ENCODE results near the gene DSP.

Gene DSP

DNA sequence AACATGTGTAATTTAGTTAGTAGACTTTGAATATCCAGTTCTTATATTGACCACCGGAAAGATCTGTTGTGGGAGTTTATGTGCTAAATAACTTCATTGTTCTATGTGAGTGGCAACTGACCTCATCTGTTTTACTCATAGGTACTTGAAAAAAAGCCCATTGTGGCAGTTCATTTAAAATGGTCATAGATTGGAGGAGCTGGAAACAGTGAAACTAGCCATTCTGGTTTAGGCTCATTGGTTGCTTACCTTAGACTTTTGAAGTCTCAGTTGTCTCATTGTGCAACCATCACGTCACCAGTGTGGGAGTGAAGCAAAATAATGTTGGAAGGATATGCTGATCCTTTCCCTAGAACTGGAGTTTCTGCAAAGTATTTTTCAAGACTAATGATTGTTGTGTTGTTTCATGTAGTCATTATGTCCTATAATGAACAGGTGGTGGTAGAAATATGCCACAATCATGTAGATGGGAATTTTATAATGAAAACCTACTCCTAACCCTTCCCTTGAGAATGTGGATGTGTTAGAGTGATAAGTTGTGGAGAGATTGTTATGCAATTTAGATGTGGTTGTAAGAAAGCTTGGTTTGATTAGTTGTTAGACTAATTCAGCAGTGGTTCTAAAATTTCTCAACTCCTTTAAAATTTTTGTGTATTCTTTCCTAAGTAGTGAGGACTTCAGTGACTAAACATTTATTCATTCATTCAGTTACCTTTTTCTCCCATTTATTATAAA lies 18.3 kb downstream of the DSP start:
- DNase-seq (ENCODE audit: low spot score), result no peak

DNA sequence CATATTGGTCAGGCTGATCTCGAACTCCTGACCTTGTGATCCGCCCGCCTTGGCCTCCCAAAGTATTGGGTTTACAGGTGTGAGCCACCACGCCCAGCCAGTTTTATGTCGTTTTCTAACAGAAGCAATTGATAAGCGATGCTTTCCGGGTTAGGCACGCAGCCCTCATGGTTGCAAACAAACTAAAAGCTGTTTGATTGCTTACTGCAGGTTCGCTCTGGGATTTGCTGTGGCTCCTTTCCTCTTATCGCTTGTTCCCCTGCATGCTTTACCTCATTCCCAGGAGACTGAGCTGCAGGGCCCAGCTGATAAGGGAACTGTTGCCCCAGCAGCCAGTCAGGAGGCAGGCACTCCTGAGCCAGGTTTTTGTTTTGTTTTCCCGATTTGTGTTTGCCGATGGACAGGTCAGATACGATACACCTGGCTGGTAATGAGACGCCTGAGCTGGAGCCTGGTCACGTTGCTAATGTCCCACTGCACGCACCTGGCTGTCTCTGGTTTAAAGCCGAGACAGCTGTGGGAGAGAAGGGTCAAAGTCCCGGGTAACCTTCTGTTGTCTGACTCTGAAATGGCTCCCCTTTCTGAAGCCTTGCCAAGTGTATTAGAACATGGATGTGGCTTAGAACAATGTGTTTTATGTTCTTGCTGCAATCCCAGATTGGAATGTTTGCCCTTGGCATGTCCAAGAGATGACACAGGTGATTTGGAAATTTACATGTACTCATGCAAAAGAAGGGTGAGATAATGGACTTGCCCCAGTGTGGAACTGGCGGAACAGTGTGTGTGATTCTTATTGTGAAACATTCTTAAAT lies 19.9 kb downstream of the DSP start:
- no peak for DNase-seq (ENCODE audit: low spot score)

DNA sequence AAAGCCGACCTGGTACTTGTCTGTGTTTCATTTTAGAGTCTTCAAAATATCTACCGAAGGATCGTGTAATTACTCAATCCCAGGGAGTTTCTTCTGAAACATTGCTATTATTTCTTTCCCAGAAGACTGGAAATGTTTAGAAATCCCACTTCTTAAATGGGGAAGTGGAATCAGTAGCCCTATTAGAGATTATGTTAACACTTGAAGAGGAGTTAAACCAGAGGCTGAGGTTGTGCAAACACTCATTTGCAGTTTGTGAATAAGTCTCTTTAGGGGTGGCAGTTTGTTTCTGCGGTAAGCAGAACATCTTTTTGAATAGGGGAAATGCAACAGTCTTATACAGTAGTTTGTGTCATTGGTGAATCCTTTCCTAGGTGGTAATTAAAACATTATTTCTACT lies 21.3 kb downstream of the DSP start:
- DNase-seq (ENCODE audit: low spot score), result no peak

DNA sequence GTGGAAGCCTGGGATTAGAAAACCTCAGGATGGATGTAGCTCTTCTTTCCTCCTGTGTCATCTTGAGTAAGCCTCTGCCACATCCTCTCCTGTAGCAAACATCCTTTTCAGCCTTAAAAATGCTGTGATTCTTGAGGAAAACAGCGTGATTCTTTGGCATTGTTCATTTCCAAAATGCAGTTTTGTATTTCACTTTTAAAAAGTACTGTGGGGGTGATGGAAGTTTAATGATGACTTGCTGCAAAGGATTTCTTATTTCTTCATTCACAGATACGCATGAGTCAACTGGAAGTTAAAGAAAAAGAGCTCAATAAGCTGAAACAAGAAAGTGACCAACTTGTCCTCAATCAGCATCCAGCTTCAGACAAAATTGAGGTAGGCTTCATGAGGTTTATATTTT lies 24.6 kb downstream of the DSP start:
- peak; percentile 58 for DNase-seq (ENCODE audit: low spot score)

DNA sequence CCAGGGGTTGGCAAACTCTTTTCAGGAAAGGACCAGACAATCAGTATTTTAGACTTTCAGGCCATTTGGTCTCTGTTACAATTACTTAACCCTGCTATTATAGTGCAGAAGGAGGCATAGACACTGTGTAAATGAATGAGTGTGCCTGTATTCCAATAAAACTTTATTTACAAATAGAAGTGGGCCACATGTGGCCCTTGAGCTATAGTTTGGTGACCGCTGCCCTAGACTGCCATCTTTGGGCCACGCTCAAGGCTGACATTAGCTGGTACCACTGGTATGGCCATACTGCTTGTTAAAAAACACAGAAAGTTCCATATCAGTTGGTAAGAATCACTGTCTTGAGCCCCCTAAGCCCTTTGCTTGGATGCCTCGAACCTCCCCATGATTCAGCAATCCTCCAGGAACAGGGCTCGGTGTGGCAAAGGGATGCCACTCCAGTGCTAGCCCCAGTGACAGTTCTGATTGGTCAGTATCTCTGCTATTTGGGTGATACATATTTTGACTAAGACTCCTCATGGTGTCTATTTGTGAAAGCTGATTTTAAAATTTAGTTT lies 25.2 kb downstream of the DSP start:
- DNase-seq (ENCODE audit: low spot score), result no peak

DNA sequence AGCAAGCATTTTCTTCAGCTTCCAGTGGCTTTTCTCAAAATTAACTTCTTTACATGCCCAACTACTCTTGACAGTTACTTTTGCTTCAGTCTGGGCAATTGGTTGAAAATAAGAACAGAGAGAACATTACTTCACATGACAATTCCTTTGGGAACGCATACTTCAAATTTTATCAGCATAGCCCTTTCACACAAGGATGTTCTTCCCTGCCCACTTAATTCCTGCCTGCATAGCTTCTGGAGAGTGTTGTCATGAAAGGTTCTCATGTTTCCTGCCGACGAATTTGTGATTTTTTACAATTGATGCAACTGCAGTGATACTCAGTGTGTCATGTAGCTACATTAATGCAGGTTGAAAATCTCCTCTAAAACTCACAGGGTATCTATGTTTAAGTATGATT lies 26.6 kb downstream of the DSP start:
- DNase-seq (ENCODE audit: low spot score), result peak; percentile 87

DNA sequence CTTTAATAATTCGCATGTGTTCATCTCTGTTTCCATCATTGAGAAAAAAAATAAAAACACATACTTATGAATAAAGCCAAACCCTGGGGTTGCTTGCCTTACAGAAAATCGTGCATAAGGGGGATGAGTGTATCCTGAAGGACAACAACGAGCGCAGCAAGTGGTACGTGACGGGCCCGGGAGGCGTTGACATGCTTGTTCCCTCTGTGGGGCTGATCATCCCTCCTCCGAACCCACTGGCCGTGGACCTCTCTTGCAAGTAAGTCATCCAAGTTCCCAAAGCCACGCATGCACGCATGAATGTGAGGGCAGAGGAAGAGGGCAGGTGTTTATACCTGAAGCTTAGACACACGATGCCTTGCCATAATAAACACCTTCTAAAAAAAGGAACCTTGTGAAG lies 27.6 kb downstream of the DSP start:
- DNase-seq (ENCODE audit: low spot score), result no peak

DNA sequence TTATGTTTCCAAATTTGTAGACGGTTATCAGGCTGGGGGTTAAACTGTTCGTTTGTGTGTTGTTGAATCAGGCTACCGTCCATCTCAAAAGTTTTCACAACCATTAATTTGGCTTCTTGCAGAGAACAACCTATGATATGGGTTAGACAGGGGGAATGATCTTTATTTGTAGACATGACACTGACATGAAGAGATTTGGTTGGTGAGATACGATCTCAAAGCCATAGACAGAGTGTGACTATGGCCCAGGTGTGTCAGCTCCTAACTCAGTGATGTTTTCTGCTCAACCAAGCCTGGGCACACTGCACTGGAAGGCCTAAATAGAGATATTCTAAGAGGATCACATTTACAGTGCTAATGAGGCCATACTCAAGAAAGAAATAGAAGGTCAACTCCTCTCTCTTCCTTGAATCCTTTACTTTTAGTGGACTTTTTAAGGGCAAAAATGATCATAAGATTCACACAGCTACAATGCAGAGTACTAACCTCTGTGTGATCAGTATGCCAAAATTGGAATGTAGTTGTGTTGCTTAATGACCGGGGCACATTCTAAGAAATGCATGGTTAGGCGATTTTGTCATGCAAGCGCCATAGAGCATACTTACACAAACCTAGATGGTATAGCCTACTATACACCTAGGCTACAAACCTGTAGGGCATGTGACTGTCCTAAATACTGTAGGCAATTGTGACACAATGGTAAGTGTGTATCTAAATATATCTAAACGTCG lies 30.9 kb downstream of the DSP start:
- DNase-seq (ENCODE audit: low spot score), result no peak

DNA sequence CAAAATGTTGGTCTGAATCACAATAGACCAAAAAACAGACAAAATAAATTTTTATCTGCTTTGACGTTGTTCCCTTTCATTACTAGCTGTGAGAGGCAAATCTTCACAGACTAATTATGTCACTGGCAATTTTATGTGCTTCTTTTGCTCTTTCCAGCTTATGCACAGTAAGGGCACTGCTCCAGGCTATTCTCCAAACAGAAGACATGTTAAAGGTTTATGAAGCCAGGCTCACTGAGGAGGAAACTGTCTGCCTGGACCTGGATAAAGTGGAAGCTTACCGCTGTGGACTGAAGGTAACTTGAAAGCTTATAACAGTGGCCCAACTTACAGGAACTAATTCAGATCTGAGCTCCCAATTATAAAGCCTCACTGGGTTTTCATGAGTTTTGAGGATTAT lies 33.0 kb downstream of the DSP start:
- no peak for DNase-seq (ENCODE audit: low spot score)

DNA sequence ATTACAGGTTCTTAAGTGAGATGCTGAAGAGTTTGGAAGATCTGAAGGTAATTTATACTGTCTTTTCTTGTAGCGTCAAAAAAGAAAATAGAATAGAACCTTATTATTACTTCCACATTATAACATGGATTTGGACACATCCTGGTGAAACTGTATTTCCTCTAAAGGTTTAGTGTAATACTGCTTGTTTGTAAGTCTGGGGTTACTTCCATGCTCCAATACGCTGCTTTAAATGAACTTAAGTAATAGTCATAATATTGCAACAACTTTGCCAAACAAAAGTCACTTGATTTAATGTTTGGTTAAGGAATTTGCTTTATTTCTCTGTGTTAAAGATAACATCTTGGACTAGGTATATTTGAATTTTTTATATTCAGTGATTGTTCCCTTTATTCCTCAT lies 37.0 kb downstream of the DSP start:
- DNase-seq (ENCODE audit: low spot score), result no peak

DNA sequence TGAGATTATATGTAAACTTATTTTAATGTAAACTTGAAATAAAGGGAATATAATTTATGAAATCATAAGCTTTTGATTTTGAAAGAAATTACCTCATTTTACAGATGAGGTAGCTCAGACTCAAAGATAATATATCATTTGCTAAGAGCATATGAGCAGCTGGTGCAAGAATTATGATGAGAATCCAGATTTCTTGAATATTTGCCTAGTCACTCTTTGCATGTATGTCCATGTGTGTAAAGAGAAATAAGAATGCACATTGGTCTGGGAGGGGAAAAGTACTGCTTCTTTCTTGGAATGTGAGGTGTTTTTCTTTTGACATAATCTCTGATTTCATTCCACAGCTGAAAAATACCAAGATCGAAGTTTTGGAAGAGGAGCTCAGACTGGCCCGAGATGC lies 37.5 kb downstream of the DSP start:
- DNase-seq (ENCODE audit: low spot score), result no peak

DNA sequence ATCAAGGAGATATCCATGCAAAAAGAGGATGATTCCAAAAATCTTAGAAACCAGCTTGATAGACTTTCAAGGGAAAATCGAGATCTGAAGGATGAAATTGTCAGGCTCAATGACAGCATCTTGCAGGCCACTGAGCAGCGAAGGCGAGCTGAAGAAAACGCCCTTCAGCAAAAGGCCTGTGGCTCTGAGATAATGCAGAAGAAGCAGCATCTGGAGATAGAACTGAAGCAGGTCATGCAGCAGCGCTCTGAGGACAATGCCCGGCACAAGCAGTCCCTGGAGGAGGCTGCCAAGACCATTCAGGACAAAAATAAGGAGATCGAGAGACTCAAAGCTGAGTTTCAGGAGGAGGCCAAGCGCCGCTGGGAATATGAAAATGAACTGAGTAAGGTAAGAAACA lies 38.4 kb downstream of the DSP start:
- no peak for DNase-seq (ENCODE audit: low spot score)

DNA sequence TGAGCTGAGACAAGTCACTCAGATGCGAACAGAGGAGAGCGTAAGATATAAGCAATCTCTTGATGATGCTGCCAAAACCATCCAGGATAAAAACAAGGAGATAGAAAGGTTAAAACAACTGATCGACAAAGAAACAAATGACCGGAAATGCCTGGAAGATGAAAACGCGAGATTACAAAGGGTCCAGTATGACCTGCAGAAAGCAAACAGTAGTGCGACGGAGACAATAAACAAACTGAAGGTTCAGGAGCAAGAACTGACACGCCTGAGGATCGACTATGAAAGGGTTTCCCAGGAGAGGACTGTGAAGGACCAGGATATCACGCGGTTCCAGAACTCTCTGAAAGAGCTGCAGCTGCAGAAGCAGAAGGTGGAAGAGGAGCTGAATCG lies 39.1 kb downstream of the DSP start:
- no peak for DNase-seq (ENCODE audit: low spot score)

DNA sequence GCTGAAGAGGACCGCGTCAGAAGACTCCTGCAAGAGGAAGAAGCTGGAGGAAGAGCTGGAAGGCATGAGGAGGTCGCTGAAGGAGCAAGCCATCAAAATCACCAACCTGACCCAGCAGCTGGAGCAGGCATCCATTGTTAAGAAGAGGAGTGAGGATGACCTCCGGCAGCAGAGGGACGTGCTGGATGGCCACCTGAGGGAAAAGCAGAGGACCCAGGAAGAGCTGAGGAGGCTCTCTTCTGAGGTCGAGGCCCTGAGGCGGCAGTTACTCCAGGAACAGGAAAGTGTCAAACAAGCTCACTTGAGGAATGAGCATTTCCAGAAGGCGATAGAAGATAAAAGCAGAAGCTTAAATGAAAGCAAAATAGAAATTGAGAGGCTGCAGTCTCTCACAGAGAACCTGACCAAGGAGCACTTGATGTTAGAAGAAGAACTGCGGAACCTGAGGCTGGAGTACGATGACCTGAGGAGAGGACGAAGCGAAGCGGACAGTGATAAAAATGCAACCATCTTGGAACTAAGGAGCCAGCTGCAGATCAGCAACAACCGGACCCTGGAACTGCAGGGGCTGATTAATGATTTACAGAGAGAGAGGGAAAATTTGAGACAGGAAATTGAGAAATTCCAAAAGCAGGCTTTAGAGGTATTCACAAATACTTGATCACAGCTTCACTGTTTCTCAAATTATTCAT lies 39.6 kb downstream of the DSP start:
- DNase-seq (ENCODE audit: low spot score), result no peak

DNA sequence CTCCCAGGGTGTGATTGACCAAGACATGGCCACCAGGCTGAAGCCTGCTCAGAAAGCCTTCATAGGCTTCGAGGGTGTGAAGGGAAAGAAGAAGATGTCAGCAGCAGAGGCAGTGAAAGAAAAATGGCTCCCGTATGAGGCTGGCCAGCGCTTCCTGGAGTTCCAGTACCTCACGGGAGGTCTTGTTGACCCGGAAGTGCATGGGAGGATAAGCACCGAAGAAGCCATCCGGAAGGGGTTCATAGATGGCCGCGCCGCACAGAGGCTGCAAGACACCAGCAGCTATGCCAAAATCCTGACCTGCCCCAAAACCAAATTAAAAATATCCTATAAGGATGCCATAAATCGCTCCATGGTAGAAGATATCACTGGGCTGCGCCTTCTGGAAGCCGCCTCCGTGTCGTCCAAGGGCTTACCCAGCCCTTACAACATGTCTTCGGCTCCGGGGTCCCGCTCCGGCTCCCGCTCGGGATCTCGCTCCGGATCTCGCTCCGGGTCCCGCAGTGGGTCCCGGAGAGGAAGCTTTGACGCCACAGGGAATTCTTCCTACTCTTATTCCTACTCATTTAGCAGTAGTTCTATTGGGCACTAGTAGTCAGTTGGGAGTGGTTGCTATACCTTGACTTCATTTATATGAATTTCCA lies 43.9 kb downstream of the DSP start:
- no peak for DNase-seq (ENCODE audit: low spot score)

DNA sequence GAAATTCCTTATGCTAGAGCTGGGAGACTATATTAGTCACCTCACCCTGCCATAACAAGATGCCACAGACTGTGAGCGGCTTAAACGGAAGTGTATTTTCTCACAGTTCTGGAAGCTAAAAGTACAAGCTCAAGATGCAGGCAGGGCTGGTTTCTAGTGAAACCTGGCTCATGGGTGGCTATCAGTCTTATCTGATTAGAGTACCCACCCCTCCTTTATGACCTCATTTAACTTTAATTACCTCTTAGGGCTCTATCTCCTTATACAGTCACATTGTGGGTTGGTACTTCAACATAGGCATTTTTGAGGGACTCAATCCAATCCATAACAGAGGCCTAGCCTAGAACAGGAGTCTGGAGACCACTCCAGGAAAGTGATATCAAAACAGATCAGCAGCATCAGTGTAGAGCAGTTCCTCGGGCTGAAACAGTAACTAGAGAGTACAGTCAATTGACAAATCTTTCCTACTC lies 46.2 kb downstream of the DSP start:
- DNase-seq (ENCODE audit: low spot score), result peak; percentile 37

DNA sequence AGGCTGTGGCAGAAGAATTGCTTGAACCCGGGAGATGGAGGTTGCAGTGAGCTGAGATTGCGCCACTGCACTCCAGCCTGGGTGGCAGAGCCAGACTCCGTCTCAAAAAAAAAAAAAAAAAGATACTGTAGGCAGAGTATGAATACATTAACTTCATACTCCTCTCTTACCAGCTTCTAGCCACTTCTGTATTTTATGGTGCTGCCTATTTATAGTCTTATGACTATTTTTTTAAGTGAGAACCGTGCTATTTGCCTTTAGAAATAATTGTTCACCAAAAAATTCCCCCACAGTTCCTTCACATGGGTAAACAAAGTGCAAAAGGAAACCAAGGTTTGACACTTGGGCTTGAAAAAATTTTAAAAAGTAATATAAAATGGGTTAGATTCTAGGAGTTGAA lies 47.0 kb downstream of the DSP start:
- DNase-seq (ENCODE audit: low spot score), result no peak

DNA sequence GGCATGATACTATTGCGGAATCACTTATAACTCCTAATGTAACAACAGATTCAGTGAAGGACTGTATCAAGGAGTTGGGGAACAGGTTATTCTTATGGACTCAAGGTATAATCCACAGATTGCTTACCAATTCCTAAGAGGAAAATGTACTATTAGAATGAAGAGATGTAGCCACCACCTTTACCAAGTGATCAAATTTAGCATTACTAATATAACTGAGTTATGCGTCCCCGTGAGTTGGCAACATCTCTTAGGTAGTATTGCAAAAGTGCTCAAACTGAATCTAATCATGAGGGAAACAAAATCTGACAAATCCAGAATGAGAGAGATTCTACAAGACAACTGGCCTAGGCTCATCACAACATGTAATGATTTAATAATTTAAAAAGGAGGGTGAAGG lies 47.8 kb downstream of the DSP start:
- DNase-seq (ENCODE audit: low spot score), result no peak

DNA sequence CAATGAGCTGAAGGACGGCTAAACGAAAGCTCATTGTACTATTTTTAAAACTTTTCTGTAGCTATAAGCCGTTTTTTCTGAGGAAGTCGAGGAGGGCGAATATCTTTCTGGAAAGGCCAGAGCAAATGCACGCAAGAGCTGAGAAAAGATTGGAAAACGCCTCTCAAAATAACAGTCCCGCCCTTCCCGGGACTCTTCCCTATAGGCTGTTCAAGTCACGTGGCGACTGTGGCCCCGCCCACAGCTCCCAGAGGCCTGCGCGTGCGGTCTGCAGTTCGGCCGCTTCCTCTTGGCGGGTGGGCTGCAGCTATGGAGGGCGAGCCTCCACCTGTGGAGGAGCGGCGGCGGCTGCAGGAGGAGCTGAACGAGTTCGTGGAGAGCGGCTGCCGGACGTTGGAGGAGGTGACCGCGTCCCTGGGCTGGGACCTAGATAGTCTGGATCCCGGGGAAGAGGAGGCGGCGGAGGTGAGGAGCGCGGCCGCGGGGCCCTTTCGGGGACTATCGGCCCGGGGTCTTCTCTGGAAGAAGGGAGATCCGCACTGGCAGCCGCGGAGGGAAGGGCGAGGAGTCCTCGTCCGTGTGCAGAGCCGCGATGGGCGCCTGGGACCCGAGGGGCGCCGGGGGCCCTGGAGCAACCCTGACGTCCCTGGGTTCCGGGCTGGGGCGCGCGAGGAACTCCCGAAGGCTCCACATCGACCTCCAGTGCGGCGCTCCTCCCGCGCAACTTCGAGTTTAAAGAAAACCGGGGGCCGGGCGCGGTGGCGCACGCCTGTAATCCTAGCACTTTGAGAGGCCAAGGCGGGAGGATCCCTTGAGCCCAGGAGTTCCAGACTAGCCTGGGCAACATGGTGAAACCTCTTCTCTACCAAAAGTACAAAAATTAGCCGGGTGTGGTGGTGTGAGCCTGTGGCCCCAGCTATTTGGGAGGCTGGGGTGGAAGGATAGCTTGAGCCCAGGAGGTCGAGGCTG lies 48.8 kb downstream of the DSP start, which contains the start of gene SNRNP48:
Gene SNRNP48, plus strand, starts transcription at position 250 of the 969 bp plus-strand sequence. Its CDS starts 60 bp downstream, at position 310.
- DNase-seq (ENCODE audit: low spot score), result peak; percentile 96

DNA sequence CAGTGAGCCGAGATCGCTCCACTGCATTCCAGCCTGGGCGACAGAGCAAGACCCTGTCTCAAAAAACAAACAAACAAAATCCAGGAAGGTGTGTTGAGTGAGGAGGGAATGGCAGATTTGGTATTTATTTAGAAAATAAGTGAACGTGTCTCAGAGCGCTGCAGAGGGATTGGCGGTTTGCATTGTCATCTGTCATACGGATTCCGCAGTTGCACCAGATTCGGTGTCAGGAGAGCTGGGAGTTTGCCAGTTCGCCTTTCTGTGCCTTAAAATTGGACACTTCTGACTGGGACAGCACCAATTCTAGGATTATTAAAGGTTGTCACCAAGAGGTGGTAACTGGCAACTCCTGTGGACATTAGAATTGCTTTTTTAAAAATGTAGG lies 49.4 kb downstream of the DSP start:
- peak; percentile 27 for DNase-seq (ENCODE audit: low spot score)
